Erythroblast (primary cell): Measurements from ENCODE around the gene COX14.

Experiments used
- GATA1 ChIP-seq: IDR thresholded peaks from 2 replicates; pipeline ENCODE4 v1.6.1; 2011; ENCODE audit warnings: low read depth, mild to moderate bottlenecking, control low read depth, low read length, moderate library complexity
- POLR2A ChIP-seq: IDR thresholded peaks from 2 replicates; pipeline ENCODE4 v1.6.1; 2011; ENCODE audit warnings: mild to moderate bottlenecking, low read length

GRCh38 chr12:50162230-50162629 is 50.2 kb downstream of the COX14 start:
- TF ChIP-seq POLR2A (no peak), GATA1 (no peak)
